Right lobe of liver (tissue), 4 donors: ENCODE measurements around the gene KRTAP4-3.

ENCODE experiments used
- POLR2A ChIP-seq: fragments of 450-650 bp; IDR thresholded peaks from one replicate; pipeline ENCODE4 v1.6.1; 2017; ENCODE audit warnings: antibody characterized with exemption, mild to moderate bottlenecking
- TF ChIP-seq, protein P1 (sequence below), 4 donors: fragments of 200-600 bp in 3 of 4; fragments of 450-650 bp in 1 of 4; IDR thresholded peaks; one replicate each; pipeline versions ENCODE4 v1.5.1 to v1.8.0; 2016 to 2022; ENCODE audit warnings: antibody characterized with exemption in 4 of 4, mild to moderate bottlenecking in 2 of 4
- donor health status: DM: no; HTN: no; CAD: no.
- donor health status: DM: no; HTN: no; CAD: no.
- donor health status: DM: no; HTN: yes; CAD: no.

- no peak for TF ChIP-seq POLR2A
- TF ChIP-seq, protein P1, sequence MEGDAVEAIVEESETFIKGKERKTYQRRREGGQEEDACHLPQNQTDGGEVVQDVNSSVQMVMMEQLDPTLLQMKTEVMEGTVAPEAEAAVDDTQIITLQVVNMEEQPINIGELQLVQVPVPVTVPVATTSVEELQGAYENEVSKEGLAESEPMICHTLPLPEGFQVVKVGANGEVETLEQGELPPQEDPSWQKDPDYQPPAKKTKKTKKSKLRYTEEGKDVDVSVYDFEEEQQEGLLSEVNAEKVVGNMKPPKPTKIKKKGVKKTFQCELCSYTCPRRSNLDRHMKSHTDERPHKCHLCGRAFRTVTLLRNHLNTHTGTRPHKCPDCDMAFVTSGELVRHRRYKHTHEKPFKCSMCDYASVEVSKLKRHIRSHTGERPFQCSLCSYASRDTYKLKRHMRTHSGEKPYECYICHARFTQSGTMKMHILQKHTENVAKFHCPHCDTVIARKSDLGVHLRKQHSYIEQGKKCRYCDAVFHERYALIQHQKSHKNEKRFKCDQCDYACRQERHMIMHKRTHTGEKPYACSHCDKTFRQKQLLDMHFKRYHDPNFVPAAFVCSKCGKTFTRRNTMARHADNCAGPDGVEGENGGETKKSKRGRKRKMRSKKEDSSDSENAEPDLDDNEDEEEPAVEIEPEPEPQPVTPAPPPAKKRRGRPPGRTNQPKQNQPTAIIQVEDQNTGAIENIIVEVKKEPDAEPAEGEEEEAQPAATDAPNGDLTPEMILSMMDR (IDR thresholded peaks at IDR 0.05), result no peak
Observed at GRCh38 chr17:41140360-41141131, 27.5 kb downstream of the KRTAP4-3 start, which contains the start of gene KRTAP4-6.
